HG02588 (cell line): ENCODE measurements around the gene APOB.
A peak's percentile ranks its signal among the peaks of the same experiment; 100 is the strongest.

Experiments used
- ATAC-seq: cut with Tn5 transposase; IDR thresholded peaks from one replicate; pipeline ENCODE4 v1.9.1; 2021; ENCODE audit warnings: mild to moderate bottlenecking, moderate library complexity; ENCODE audit not compliant: unreplicated experiment

APOB gene

DNA sequence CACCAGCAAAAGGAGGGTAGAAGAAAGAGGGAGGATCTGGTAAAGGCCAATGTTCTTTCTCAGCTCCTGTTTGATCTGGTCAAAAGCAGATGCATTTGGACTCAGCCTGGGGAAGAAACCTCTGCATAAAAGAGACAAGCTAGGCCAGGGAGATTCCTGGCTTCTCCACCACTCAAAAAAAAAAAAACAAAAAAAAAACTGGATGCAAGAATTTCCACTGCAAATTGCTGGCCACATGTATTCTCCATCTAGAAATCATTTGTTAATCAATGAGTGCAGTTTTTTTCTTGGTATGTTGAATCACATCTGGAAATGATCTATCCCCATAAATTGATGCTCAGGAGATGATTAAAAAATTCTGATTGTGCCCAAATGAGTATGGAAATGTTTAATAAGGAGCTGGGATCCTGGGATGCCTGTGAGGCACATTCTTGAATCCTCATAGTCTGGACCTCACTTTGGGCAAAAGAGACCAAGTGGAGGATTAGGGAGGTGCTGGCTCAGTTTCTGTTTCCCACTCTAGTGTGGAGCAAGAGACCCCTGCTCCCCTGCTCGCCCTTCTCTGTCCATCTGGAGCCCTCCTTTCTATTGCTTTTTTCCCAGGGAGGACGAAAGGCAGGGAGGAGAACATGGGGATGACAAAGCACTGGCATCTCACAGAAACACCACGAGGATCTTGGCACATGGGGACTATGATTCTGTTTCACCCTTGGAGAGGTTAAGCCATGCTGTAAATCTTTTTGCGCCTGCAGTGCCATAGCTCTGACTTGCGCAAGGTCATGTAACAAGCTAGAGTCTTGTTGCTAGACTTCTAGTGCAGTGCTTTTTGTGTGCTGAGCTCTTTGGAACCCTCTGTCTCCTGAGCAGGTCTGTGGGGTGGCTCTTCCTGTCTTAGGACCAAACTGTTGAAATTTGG, 57.6 kb downstream of the APOB start:
- no peak for ATAC-seq

DNA sequence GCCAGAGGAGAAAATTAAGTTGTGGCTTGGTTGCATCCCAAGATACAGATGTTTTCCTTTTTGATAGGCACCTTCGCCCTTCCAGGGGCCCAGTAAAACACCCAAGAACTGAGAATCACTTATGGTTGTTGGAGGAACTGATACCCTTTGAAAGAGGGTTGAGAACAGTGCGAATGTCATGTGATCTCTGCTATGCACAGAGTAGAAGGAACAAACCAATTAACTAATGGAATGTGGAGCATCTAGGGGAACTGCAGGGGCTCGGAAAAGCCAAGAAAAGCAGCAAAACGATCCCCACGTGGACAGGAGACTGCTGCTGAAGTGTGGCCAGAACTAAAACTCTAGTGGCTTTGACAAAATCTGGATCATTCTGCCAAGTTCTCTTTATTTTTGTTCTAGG, 58.8 kb downstream of the APOB start:
- ATAC-seq, result no peak

DNA sequence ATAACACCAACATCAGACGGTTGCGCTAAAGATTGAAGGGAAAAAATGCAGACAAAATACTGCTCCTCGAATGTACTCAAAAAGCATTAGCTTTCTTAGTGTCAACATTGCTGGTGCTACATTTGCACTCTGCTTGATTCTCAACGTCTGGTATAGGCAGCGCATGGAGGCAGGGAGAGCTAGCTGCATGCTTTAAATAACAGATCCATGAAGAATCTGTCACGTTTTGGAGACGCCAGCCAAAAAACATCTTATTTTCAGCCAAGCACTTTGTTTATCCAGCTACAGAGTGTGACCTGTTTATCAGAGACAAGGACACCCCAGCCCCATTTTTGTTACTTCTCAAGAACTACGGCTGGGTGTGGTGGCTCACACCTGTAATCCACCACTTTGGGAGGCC, 59.5 kb downstream of the APOB start:
- ATAC-seq, result no peak

DNA sequence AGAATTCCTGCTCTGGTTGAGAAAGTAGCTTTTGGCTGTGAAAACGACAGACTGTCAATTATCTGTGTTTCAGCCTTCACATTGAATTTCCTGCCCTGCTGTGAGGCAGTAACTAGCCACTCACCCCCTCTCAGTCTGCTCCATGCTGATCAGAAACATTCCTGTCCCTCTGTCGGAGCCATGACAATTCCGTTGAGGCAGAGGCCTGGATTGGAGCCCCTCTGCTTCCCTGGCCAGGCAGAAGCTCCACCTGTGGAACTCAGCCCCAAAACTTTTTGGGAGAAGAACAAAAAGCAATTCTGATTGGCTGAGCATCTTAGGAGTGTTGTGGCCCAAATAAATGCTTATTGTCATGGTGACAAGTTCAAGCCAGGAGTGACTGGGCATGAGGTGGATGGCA, 60.0 kb downstream of the APOB start:
- no peak for ATAC-seq

DNA sequence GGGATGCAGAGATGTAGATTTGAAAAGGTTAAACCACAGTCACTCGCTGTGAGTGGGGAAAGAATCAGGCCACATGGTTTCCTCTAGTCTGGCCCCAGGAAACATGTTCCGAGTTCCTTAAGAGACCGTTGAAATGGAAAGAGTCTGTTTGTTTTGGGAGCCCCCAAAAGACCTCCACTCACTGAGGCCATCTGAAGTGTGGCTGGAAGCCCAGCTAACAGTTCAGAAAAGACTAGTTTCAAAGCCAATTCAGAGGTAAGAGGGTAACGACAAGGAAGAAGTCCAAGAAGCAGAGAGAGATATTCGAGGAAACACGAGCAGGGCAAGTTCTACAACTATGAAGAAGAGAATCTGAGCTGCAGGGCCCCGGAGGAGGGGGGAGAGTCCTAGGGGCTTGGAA, 61.0 kb downstream of the APOB start:
- no peak for ATAC-seq

DNA sequence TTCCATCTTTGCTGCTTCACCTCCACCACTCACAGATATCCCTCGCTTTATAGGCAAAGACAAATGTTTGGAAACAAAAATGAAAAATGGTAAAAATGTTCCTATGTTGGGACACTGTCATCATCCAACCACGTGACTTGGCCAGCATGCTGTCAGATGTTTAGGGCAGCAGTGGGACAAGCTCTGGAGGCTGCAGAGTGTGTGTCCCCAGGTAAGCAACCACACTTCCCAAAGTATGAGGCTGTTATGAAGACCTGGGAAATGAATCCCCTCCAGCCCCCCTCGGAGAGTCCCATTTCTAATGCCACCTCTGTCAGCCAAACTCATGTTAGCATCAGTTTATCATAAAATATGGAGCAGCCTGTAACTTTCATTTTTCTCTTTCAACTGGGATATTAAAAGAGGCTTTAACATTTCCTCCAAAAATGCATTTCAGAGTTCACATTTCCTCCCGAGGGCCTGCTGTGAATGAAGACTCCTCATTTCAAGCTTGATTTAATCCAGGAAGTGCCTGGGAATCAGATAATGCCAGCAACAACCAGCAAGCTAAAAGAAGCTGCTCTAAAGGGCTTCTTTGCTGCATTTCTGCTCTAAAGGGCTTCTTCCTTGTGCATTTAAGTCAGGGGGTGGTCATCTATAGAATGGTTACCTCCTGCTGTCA, 66.2 kb downstream of the APOB start:
- ATAC-seq, result no peak

DNA sequence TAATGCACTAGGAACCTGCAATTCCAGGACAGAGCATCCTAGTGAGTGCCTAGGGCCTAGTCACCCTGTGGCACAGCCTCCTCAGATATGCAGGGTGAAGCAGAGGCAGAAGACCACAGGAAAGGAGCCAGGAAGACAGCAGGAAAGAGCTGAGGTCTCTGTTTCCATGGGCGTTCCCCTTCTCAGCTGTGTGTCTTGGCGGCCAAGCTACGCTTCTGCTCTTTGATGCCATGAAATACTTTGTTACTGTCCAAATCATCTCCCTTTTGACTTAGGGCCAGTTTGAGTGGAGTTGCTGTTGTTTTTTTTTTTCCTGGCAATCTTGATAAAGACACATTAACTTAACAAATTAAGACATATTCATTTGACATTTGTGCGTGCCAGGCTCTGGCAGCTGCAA, 67.3 kb downstream of the APOB start:
- ATAC-seq, result no peak

DNA sequence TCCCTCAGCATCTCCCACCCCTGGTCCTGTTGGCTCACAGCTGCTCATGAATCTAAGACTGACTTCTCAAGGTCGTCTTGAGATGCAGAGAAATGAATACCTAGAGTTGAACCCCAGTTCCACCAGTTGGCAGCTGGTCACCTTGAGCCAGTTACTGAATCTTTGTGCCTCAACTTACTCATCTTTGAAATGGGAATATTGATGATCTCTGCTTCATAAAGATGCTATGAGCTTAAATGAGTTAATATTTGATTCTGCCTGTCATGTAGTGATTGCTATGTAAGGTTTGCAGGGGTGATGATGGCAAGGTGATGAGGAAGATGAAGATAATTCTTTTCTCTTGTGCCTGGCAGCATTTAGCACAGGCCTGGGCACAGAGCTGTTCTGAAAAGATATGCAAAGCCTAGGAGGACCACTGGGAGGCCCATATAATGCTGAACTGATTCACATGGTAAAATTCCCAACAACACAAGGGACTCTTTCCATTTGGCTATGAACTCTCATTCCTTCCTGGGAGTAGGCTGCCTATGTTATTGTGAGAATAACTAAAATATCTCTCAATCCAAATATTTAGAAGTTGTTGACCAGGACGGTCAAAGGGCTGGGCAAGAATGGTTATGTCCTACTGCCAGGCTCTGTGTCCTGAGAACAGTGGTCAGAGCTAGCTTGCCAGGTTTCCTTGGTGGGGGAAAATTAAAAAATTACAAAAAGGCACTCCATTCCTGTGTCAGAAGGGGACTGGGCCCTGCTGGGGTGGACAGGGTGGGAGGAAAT, 70.9 kb downstream of the APOB start:
- no peak for ATAC-seq

DNA sequence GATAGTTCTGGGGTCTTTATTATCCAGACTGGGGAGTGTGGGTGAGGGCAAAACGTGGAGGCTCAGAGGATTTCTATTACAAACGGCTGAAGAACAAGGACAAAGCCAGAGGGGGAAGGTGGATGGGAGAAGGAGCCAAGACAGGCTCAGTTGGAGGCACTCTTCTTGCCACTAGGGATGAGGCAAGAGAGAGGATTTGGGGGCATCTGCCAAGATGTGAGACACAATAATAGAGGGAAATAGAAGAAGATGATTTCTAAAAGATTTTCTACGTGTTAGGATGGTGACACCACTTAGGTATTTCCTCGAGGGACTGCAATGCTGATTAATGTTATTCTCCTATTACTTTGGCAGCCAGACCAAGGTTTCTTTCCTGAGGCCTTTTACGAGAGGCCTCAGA, 71.8 kb downstream of the APOB start:
- no peak for ATAC-seq

DNA sequence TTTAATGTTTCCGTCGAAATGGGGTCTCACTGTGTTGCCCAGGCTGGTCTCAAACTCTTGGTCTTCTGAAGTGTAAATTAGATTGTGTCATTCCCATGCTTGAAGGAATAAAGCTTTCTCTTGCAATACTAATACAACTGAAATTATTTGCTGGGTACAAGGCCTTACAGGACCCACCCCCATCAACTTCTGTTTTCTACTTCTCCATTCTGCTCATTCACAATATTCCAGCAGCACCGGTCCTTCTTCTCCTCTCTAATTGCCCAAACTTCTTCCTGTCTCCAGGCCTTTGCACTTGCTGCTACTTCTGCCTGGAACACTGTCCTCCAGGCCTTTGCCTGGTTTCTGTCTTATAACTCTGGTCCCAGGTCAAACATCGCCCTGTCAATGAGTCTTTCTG, 73.8 kb downstream of the APOB start:
- ATAC-seq, result no peak

DNA sequence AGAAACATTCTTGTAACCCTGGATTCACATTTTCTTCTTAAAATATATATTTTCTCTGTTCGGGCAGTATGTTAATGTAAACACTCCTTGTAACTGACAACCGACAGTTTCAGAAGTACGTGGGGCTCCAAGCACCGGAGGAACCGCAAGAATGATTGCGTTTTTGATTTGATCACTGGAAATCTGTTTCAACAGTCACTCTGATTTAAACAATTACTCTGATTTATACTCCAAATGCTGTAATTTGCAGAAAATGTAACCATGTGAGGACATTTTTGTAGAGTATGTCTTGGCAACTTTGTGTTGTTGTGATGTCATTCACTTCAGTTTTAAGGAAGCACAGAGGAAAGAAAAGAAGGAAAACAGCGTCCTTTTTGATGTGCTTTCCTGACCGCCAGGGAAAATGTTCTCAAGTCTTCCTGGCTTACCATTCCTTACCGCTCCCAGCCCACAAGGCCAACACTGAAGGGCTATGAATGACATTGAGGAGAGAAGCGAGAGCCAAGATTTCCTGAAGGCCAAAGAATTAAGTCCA, 77.7 kb downstream of the APOB start:
- ATAC-seq, result no peak

DNA sequence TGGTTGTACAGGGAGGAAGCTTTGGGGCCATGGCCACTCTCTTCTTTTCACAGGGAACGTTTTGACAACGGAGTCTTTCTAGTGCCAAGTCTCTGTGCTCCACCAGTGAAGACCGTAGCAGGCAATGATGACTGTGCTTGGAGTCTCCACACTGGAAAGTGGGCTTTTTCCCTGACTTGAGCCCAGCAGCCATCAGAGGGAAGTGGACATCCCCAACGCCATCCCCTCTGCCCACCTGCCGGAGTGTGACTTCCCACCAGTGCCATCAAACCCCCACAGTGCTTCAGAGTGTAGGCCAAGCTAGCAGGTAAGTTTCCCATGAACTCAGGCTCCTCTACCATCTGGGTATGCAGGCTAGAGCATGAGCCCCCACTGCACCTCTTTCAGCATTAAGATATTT, 78.7 kb downstream of the APOB start:
- no peak for ATAC-seq

DNA sequence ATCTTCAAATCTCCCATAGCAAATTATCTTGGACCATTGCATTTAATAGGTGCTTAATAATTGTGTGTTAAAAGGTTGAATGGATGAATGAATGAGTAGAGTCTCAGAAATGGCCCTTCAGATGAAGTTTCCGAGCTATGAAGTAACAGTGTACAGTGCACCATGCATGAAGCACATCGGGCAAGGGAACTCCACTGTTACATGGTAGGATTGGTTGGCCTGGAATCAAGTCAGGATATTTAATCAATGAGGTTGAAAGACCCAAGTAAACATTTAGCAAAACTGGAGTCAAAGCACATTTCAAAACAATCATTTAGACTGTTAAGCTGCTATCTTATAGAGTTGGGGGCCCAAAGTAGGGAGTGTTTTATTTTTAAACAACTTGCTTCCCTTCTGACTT, 80.0 kb downstream of the APOB start:
- ATAC-seq, result no peak

DNA sequence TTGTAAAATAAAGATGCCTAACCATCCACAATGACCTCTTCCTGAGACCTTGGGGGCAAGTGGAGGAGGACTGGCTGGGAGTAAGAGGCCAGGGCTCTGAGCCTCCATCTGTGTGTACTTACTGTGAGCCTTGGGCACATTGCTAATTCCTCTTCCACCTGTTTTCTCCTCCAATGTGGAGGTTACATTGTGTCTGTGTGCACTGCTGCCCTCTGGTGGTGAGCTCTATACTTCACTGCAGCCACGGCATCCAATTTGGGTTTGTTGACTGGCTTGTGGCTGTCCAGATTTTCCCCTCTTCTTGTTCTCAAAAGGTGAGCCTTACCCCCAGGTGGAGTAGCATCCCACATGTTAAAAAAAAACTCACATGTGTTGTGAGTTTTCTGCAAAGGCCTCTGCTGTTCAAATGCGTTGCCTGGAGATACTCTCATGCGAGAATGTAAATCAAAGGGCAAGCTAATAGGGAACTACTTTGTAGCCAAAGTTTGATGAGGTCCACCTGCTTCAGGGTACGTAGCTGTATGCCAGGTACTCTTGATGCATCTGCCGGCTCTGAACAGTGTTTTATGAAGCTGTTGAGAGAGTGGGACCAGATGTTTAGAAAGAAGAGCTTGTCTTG, 80.8 kb downstream of the APOB start:
- peak; percentile 73 for ATAC-seq

DNA sequence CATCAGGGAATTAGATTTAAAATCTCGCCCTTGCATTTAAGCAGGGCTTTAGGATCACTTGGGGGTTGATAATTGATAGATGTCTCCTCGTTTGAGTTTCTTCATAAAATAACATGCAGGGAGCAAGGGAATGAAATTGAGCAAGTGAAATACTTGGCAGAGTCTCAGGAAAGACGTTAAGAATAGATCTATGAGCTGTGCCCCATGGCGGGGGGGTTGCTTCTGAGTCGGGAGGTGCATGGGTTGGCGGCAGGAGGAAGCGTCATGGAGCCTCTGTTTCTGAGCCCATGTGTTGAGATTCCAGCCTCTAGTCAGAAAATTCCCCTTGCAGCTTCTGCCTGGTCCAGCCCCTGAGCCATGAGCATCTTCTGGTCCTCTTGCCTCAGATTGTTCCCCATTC, 82.0 kb downstream of the APOB start:
- no peak for ATAC-seq

DNA sequence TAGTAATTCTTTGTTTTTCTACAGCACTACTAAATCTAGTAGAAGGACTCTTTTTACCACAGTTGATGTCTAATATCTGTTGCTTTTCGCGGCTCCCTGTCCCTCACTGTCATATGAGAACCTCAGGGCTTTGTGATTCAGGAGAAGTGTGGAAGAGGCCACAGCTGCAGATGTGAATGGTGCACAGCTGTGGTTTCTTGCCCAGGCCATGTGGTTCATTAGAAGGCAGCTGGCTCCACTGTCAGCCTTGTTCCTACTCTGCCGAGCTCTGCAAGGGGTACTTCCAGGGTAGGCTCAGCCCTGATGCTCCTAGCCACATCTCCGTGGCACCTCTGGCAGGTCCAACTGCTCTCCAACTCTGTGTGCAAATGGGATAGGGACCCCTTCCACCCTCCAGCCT, 83.9 kb downstream of the APOB start:
- ATAC-seq, result no peak

DNA sequence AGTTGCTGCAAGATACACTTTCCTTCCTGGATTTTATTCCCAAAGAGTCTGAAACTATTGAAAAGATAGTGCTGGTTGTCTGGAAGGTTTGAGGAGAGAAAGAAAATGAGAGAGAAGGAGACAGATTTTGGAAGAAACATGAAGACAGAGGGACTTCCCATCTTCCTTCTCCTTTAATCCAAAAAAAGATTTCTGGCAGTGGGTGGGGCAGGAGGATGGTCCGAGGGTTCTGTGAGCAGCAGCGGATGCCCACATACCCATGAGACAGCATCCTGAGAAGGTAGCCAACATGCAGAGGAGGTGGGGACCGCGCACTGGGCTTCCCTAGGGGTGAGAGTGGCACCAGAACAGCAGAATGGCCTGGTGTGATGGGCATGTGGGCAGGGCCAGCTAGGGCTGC, 84.6 kb downstream of the APOB start:
- no peak for ATAC-seq

DNA sequence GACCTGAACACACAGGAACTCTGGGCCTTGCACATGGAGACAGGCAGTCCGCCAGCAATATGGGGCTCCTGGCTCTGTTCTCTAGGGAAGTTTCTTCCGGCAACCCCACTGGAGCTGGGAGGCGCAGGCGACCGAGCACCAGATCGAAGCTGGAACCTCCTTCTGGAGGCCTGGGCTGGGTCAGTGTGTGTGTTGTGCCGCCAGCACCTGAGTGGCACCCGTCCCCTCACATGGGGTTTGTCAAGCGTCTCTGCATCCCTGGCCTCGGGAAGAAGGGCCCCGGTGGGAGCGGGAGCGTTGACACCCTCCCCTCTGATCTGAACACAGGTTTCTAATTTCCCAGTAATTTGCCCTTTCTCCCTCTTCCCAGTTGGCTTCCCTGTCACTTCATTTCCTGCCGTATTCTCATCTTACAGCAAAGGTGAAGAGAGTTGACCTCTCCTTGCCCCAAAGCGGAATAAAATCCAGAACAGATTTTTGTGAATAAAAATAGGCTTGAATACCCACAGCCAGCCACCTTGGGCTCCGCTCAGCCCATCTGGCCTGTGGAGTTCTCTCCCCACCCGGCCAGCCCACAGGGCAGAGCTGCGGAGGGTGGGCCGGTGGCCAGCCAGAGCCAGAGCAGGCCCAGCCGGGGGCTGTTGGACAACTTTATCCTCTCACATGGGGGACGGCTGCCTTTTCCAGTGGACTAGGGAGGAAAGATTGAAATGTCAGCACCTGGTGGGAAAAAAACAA, 85.9 kb downstream of the APOB start:
- ATAC-seq, result no peak

DNA sequence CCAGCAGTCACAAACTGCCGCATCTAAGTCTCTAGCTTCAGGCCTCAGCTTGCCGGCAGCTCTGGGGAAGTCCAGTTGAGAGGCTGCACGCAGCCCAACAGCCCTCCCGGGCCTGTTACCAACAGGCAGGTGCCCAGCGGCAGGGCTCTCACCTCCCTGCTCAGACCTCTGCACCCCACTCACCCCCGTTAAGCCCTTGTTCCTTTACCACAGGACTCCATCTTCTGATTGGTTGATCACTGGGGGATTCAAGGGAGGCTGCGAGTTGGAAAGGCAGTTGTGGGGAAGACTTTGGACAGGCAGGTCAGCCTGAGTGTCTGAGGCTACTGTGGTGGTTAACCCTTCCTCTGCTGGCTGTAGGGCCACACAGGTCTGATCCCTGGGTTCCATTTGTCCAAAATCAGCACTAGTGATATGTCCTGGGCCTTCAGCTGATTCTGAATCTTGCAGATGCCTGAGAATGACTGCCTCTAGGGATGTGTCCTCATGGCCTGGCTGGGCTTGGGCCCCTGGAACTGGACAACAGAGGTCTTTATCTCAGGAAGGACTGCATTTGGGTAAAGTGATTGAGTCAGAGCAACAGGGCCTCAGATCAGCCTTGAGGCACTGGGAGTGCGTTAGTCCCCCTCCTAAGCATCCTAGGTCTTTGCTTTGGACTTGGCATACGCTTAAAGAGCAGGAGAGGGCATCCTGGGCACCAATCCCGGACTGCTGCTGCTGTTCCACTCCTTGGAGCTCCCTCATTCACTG, 88.4 kb downstream of the APOB start:
- ATAC-seq, result no peak
